Stimulated activated CD4-positive, alpha-beta T cell treated with anti-CD3 and anti-CD28 coated beads, Interleukin-12 subunit alpha, Interleukin-12 subunit beta, amount 100 ng/mL, for 48 hours (primary cell): Measurements from ENCODE around the gene TRAF1.

Source experiments
- DNase-seq, 3 donors: peaks; one replicate each; pipeline ENCODE4 v3.0.0-alpha.2; 2020; ENCODE audit warnings: low read depth in 2 of 3, low spot score in 1 of 3

TRAF1 gene

GRCh38 chr9:120872791-120873502 lies 53.6 kb downstream of the TRAF1 start:
- DNase-seq: no peak

- DNase-seq: no peak
Measured at GRCh38 chr9:120870206-120870605, 56.4 kb downstream of the TRAF1 start.

GRCh38 chr9:120869726-120870125 lies 56.9 kb downstream of the TRAF1 start:
- no peak for DNase-seq

GRCh38 chr9:120869360-120869687 lies 57.3 kb downstream of the TRAF1 start:
- DNase-seq: no peak

- peak; percentile 95 to 97 (median 96) for DNase-seq
Measured at GRCh38 chr9:120868676-120869359, 57.8 kb downstream of the TRAF1 start.

- no peak for DNase-seq
Measured at GRCh38 chr9:120868339-120868675, 58.3 kb downstream of the TRAF1 start.

- no peak for DNase-seq
Measured at GRCh38 chr9:120867676-120868338, 58.8 kb downstream of the TRAF1 start.

GRCh38 chr9:120866651-120867050 lies 59.9 kb downstream of the TRAF1 start:
- no peak for DNase-seq

- DNase-seq: no peak
Measured at GRCh38 chr9:120865809-120866208, 60.8 kb downstream of the TRAF1 start.

GRCh38 chr9:120865176-120865575 lies 61.4 kb downstream of the TRAF1 start:
- DNase-seq: no peak

- DNase-seq: no peak
Measured at GRCh38 chr9:120864719-120865118, 61.9 kb downstream of the TRAF1 start.

- DNase-seq: no peak
Measured at GRCh38 chr9:120863833-120864232, 62.8 kb downstream of the TRAF1 start.

- no peak for DNase-seq
Measured at GRCh38 chr9:120862452-120862851, 64.1 kb downstream of the TRAF1 start.

GRCh38 chr9:120861935-120862334 lies 64.7 kb downstream of the TRAF1 start:
- DNase-seq: no peak

- no peak for DNase-seq
Measured at GRCh38 chr9:120860083-120860482, 66.5 kb downstream of the TRAF1 start.

- DNase-seq: no peak
Measured at GRCh38 chr9:120859361-120859760, 67.2 kb downstream of the TRAF1 start.

- DNase-seq: no peak
Measured at GRCh38 chr9:120857902-120858301, 68.7 kb downstream of the TRAF1 start.

GRCh38 chr9:120857481-120857880 lies 69.1 kb downstream of the TRAF1 start:
- DNase-seq: no peak

GRCh38 chr9:120856700-120857099 lies 69.9 kb downstream of the TRAF1 start:
- DNase-seq: no peak

GRCh38 chr9:120855827-120856670 lies 70.5 kb downstream of the TRAF1 start:
- no peak for DNase-seq

GRCh38 chr9:120854596-120855327 lies 71.8 kb downstream of the TRAF1 start:
- no peak for DNase-seq
